Motor neuron (in vitro differentiated cells): ENCODE results near the gene FYB1. TPM values are rescaled to one million over a fixed set of nuclear protein-coding genes. Genes with fewer than 3 reads are reported as not detected.

Source experiments
- ATAC-seq, 8 experiments: fragments of 200-7000 bp; cut with Tn5 transposase; replicated peaks in 6 of 8; 2 replicates each; pipeline ENCODE4 v1.8.0; 2021; ENCODE audit warnings: mild to moderate bottlenecking in 8 of 8, moderate library complexity in 8 of 8
- H3K27ac ChIP-seq, 2 donors: fragments of 250-450 bp; sonication (Bioruptor Pico); 2 replicates each; pipeline ENCODE4 v1.9.0; 2021; ENCODE audit warnings: antibody characterized with exemption in 2 of 2, mild to moderate bottlenecking in 2 of 2, moderate library complexity in 1 of 2
- H3K4me1 ChIP-seq, 2 donors: fragments of 250-450 bp; sonication (Bioruptor Pico); replicated peaks in 1 of 2; 2 replicates each; pipeline ENCODE4 v1.6.1; 2021; ENCODE audit warnings: antibody characterized with exemption in 2 of 2, mild to moderate bottlenecking in 2 of 2, moderate library complexity in 1 of 2
- H3K4me3 ChIP-seq, 5 donors: fragments of 250-450 bp; sonication (Bioruptor Pico); 2 replicates each; pipeline ENCODE4 v1.9.0; 2021; ENCODE audit warnings: antibody characterized with exemption in 5 of 5, mild to moderate bottlenecking in 5 of 5, moderate library complexity in 4 of 5
- WGBS, 10 experiments: fragments of 450-650 bp; shearing (Covaris generic); methylation state at CpG; one replicate each; pipeline ENCODE4 v1.0.0; 2022; 5-methylcytosine and 5-hydroxymethylcytosine counted together
- in situ Hi-C, 9 experiments: fragments of 400-800 bp; cut with MboI; loops; one replicate each; pipeline ENCODE4 v1.15.0; 2021; ENCODE audit warnings: low sequenced_read_pairs in 9 of 9, low pct_unique_long_range_greater_than_20kb in 2 of 9; ENCODE audit not compliant: unreplicated experiment in 9 of 9
- total RNA-seq, 8 experiments: library from RNA; unstranded; fragments of 300-600 nt; gene quantifications; 2 replicates each; pipeline versions ENCODE4 v1.2.3 to v1.2.4, GENCODE V29; 2022

The FYB1 gene
- total RNA-seq, 8 experiments from 2014 or later = under 0.01 to 16.7 (median 1.1) TPM; not detected in 1

GRCh38 chr5:39107350-39107749 lies 112.0 kb downstream of the FYB1 start:
- in situ Hi-C loops = no loop called here
- Histone ChIP-seq H3K4me1 (peaks cover 0 to 5% of the 10 kb centered on the region in 2 donors), H3K27ac (no peak overlapping the region), H3K4me3 (no peak overlapping the region)
- ATAC-seq = no peak

- no peak for ATAC-seq
- 0 to 100% (median 71%) methylated on average over 1 of the region's 1 CpG; no CpG with 5 or more reads in 3 of the 10 experiments for WGBS, 10 experiments
- in situ Hi-C loops = no loop called here
Measured at GRCh38 chr5:39106322-39106721, 113.0 kb downstream of the FYB1 start.

GRCh38 chr5:39104221-39104620 lies 115.1 kb downstream of the FYB1 start:
- no peak for ATAC-seq
- in situ Hi-C loops = no loop called here
- WGBS, 10 experiments = 36 to 100% (median 71%) methylated on average over 1 of the region's 1 CpG; no CpG with 5 or more reads in 3 of the 10 experiments
- Histone ChIP-seq H3K4me1 (peaks cover 0 to 5% of the 10 kb centered on the region in 2 donors), H3K4me3 (no peak overlapping the region), H3K27ac (no peak overlapping the region)

More at GRCh38 chr5:39106322-39106721, 113.0 kb downstream of the FYB1 start:
- Histone ChIP-seq H3K27ac (no peak overlapping the region), H3K4me3 (no peak overlapping the region), H3K4me1 (peaks cover 0 to 5% of the 10 kb centered on the region in 2 donors)

GRCh38 chr5:39102684-39103155 lies 116.6 kb downstream of the FYB1 start:
- WGBS, 10 experiments = 49 to 96% (median 89%) methylated on average over 2 to 4 of the region's 4 CpGs; no CpG with 5 or more reads in 4 of the 10 experiments
- Histone ChIP-seq H3K27ac (no peak overlapping the region), H3K4me1 (no peaks in the 10 kb centered on the region), H3K4me3 (no peak overlapping the region)
- ATAC-seq = no peak
- in situ Hi-C loops = no loop called here

GRCh38 chr5:39100851-39101396 lies 118.4 kb downstream of the FYB1 start:
- in situ Hi-C loops = no loop called here
- H3K4me1 ChIP-seq = no peaks in the 10 kb centered on the region
- WGBS, 10 experiments = 24 to 100% (median 89%) methylated on average over 1 to 7 of the region's 7 CpGs
- no peak overlapping the region for H3K4me3 ChIP-seq
- peak in 1 of 8 experiments; percentile 29 for ATAC-seq
- H3K27ac ChIP-seq = no peak overlapping the region

- in situ Hi-C loops = no loop called here
- no peaks in the 10 kb centered on the region for H3K4me1 ChIP-seq
- 26 to 78% (median 67%) methylated on average over 1 to 6 of the region's 6 CpGs for WGBS, 10 experiments
- no peak overlapping the region for H3K27ac ChIP-seq
- ATAC-seq = no peak
- H3K4me3 ChIP-seq = no peak overlapping the region
Measured at GRCh38 chr5:39100301-39100850, 119.0 kb downstream of the FYB1 start.

- Histone ChIP-seq H3K4me1 (no peaks in the 10 kb centered on the region), H3K4me3 (no peak overlapping the region), H3K27ac (no peak overlapping the region)
- in situ Hi-C loops = no loop called here
- no peak for ATAC-seq
Measured at GRCh38 chr5:39099831-39100230, 119.5 kb downstream of the FYB1 start.

- no peak for ATAC-seq
- H3K27ac ChIP-seq = no peak overlapping the region
- WGBS, 10 experiments = 10 to 78% (median 33%) methylated on average over 1 of the region's 1 CpG
- no peak overlapping the region for H3K4me3 ChIP-seq
- in situ Hi-C loops = no loop called here
- no peaks in the 10 kb centered on the region for H3K4me1 ChIP-seq
Measured at GRCh38 chr5:39093352-39093751, 126.0 kb downstream of the FYB1 start.

GRCh38 chr5:39092581-39093351 lies 126.6 kb downstream of the FYB1 start:
- 17 to 100% (median 82%) methylated on average over 1 to 4 of the region's 4 CpGs for WGBS, 10 experiments
- no peak overlapping the region for H3K27ac ChIP-seq
- H3K4me3 ChIP-seq = no peak overlapping the region
- in situ Hi-C loops = no loop called here
- no peak for ATAC-seq
- no peaks in the 10 kb centered on the region for H3K4me1 ChIP-seq

- Histone ChIP-seq H3K4me1 (no peaks in the 10 kb centered on the region), H3K4me3 (no peak overlapping the region), H3K27ac (no peak overlapping the region)
- in situ Hi-C loops = no loop called here
- 53 to 100% (median 80%) methylated on average over 1 to 6 of the region's 7 CpGs; no CpG with 5 or more reads in 1 of the 10 experiments for WGBS, 10 experiments
- ATAC-seq = no peak
Measured at GRCh38 chr5:39091940-39092580, 127.3 kb downstream of the FYB1 start.

GRCh38 chr5:39083968-39084367 lies 135.4 kb downstream of the FYB1 start:
- in situ Hi-C loops = no loop called here
- Histone ChIP-seq H3K4me1 (no peaks in the 10 kb centered on the region), H3K27ac (no peak overlapping the region), H3K4me3 (no peak overlapping the region)
- WGBS, 10 experiments = 60 to 100% (median 83%) methylated on average over 1 of the region's 1 CpG; no CpG with 5 or more reads in 3 of the 10 experiments
- no peak for ATAC-seq

- Histone ChIP-seq H3K4me3 (no peak overlapping the region), H3K27ac (no peak overlapping the region), H3K4me1 (no peaks in the 10 kb centered on the region)
- whole genome bisulfite sequencing, 10 experiments = 50 to 100% (median 93%) methylated on average over 1 to 3 of the region's 3 CpGs; no CpG with 5 or more reads in 3 of the 10 experiments
- no peak for ATAC-seq
- in situ Hi-C loops = no loop called here
Measured at GRCh38 chr5:39082995-39083394, 136.4 kb downstream of the FYB1 start.

GRCh38 chr5:39080597-39081204 lies 138.7 kb downstream of the FYB1 start:
- Histone ChIP-seq H3K4me1 (no peaks in the 10 kb centered on the region), H3K27ac (no peak overlapping the region), H3K4me3 (no peak overlapping the region)
- WGBS, 10 experiments = 0 to 28% (median 20%) methylated on average over 1 to 3 of the region's 3 CpGs
- peak in 4 of 8 experiments; percentile 23 to 76 (median 72) for ATAC-seq
- in situ Hi-C loops = no loop called here
